HG03378 (cell line): ENCODE results near the gene PHF21A.

Source experiments
- ATAC-seq: cut with Tn5 transposase; IDR thresholded peaks from one replicate; pipeline ENCODE4 v1.9.1; 2021; ENCODE audit warnings: mild to moderate bottlenecking, moderate library complexity; ENCODE audit not compliant: unreplicated experiment

PHF21A gene

DNA sequence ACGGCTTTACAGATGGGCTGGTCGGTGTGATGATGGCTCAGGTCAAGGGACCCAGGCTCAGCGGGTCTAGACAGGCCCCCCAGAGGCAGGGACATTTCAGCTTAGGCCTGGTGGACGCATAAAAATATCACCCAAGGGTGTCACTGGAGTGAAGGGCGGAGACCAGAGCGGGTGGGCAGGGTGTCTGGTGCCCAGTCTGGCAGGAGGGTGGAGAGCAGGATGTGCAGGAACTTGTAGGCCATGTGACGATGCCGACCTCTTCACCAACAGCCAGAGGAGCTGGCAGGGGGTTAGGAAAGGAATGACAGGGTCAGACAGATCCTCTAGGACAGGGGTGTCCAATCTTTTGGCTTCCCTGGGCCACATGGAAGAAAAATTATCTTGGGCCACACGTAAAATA is 231.3 kb downstream of the PHF21A start:
- ATAC-seq = no peak

DNA sequence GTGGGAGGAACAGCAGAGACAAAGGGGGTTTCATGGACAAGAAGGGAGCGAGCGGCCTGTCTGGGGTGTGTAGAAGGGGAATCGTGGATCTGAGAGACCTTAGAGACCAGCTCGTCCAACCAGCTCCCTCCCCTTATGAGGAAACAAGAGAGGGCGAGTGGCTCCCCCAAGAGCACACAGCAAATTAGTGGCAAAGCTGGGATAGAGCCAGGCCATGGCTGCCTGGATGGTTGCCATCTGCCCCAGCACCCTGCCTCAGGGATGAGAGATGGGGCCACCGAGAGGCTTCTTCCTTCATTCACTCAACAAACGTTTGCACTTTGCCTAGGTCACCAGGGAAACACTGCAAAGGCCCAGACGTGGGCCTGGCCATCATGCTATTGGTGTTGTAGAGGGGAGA is 231.7 kb downstream of the PHF21A start:
- no peak for ATAC-seq

DNA sequence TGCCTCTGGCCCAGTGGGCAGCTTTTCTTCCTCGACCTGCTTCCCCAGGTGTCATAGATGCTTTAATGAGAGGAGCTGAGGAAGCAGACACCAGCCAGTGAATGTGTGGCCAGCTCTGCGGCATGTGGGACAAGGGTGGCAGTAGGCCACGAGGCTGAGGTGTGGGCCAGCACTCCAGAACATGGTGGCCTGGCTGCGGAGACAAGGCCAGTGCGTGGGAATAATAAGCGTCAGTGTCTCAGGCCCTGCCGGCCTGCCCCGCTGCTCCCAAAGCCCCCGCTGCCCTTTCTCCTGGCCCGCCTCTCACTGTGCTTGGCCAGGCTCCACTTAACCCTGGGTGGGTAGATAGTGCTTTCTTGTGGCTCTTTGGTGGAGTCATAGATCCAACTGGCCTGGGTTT is 233.7 kb downstream of the PHF21A start:
- no peak for ATAC-seq

DNA sequence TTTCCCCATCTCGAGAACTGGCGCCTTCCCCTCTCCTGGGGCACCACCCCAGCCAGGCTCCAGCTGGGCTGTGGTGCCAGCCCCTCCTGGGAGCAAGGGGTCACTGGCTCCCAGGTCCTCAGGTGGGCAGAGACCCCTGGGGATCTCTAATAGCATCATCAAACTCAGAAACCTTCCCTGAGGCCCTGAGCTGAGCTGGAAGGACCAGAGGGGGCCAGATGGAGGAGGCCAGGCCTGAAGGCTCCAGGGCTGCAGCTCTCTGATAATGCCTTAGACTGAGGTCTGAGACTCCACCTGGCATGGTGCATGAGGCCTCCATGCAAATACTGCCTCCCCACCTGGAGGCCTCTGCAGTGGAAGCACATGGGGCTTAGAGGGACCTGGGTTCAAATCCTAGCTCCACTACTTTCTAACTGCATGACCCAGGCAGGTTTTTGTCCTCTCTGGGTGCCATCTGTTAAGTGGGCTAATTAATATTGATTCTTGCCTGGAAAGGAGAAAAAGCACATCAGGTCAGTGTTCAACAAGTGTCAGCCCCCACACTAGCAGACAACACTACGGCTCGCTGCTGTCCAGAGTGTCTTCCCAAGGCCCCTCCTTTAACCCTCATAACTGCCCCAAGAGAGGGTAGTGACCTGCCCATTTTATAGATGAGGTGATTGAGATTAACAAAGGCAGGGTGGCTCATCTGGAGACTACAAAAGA is 234.3 kb downstream of the PHF21A start:
- no peak for ATAC-seq

DNA sequence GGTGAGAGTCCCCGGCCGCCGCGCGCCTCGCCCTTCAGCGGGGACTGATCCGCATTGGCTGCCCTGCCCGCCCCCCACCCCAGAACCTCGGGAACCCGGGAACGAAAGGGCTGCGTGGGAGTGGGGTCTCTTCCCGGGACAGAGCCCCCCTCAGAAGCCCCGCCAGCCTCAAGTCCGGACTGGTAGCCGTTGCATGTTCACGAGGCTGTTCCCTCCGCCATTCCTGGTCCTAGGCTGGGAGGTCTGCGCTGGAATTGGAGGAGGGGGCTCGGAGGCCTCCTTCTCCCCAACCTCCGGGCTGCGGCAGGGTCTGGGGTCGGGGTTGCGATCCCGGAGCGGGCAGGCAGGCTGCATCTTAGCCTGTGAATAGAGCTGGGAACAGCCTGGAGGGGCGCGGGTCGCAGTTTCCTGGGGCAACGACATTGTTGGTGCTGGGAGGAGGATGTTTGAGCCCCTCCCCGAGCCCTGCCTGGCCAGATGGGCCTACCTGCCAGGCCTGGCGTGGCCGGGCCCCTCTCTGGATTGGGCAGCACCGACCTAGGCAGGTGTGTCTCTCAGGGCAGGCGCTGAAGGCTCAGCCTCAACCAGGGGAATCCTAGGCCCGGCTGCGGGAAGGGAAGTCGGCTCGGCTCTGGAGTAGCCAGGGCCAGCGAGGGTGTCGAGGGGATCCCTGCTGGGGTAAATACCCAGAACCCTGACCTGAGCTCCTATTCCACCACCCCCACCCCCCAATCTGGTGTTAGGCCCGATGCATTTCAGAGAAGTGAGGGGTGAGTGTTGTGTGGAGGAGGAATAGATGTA is 235.1 kb downstream of the PHF21A start:
- no peak for ATAC-seq

DNA sequence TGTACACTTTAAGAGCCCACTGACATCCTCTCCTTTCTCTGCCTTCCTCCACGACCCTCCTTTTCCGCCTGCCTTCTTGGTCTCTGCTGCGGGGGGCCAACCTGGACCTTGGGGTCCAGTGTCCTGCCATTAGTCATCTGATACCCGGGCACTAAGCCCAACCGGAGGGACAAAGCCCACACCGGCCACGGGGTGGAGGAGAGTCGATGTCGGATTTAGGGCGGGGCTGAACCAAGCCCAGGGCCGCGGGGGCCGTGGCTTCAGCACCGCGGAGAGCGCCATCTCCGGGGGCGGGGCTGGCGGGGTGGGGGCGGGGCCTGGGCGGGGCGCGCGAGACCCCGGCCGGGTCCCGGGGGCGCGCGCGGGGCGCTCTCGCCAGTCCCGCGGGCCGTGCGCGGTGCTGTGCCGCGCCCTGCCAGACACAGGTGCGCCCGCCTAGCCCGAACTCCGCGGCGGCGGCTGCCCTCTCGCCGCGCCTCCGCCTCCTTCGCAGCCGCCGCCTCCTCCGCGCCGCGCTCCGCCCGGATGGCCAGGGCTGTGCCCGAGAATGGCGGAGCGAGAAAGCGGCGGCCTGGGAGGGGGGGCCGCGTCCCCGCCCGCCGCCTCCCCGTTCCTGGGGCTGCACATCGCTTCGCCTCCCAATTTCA is 235.9 kb downstream of the PHF21A start, which contains the start of gene MAPK8IP1:
MAPK8IP1 (plus strand) TSS at position 378 of the 647 bp plus-strand sequence; CDS start at position 548, 170 bp downstream.
- no peak for ATAC-seq

DNA sequence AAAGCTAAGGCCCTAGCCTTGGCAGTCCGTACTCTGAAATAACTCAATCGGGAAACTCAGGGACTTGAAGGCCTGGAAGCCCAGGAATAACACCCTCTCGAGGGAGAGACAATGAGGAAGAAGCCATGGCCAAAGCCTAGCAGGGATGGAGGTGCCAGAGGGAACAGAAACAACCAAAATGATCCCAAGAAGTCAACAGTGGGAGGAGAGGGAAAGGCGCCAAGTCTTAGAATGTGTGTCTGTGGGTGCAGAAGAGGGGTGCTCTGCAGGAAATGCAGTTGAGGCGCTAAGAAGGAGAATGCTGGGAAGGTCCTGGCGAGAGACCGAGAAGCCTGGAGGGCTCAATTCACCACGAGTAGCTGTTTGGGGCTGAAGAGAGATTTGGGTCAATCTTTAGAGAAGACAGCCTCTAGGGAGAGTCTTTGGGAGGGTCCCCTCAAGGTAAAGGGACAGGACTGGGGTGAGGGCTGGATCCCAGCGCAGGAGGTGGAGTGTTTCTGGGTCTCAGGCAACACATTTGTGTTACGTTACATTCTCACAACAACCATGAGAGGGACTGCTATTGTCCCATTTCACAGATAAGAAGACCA is 236.6 kb downstream of the PHF21A start:
- no peak for ATAC-seq
